GM12878 (cell line): ENCODE measurements around the gene TNFRSF1B. TPM values are rescaled to one million over a fixed set of nuclear protein-coding genes. Genes with fewer than 3 reads are reported as not detected.

Source experiments
- ATF2 ChIP-seq: IDR thresholded peaks from 2 replicates; pipeline ENCODE4 v1.6.1; 2012; ENCODE audit warnings: low read length, inconsistent platforms
- BHLHE40 ChIP-seq, 2 experiments: fragments of 450-650 bp in 1 of 2; IDR thresholded peaks; 2 replicates each; pipeline ENCODE4 v1.6.1; 2011 to 2017; ENCODE audit warnings: low read depth in 2 of 2, borderline replicate concordance in 1 of 2, improper control_type of control experiment in 1 of 2, low read length in 1 of 2, mild to moderate bottlenecking in 1 of 2
- CHD1 ChIP-seq: IDR thresholded peaks from 2 replicates; pipeline ENCODE4 v1.6.1; 2012; ENCODE audit warnings: low read depth, low read length, improper control_type of control experiment
- CUX1 ChIP-seq: IDR thresholded peaks from 2 replicates; pipeline ENCODE4 v1.6.1; 2012; ENCODE audit warnings: improper control_type of control experiment, low read depth, low read length; ENCODE audit not compliant: insufficient replicate concordance
- GABPA ChIP-seq: IDR thresholded peaks from 2 replicates; pipeline ENCODE4 v1.6.1; 2014; ENCODE audit warnings: antibody characterized with exemption, low read depth, mild to moderate bottlenecking, inconsistent platforms
- IKZF1 ChIP-seq: fragments of 450-650 bp; conservative IDR thresholded peaks from 2 replicates; pipeline ENCODE4 v1.6.1; 2017; ENCODE audit warnings: antibody characterized with exemption, mild to moderate bottlenecking
- KAT2A ChIP-seq: conservative IDR thresholded peaks from 2 replicates; pipeline ENCODE4 v1.6.1; 2011; ENCODE audit warnings: low read depth, low read length; ENCODE audit not compliant: control insufficient read depth
- MYB ChIP-seq: fragments of 150-350 bp; IDR thresholded peaks from 2 replicates; pipeline ENCODE4 v1.6.1; 2014; ENCODE audit warnings: mild to moderate bottlenecking, low read depth, low read length, borderline replicate concordance
- NRF1 ChIP-seq: conservative IDR thresholded peaks from 2 replicates; pipeline ENCODE4 v1.6.1; 2011; ENCODE audit warnings: mild to moderate bottlenecking, low read depth, low read length, improper control_type of control experiment
- PBX3 ChIP-seq: IDR thresholded peaks from 2 replicates; pipeline ENCODE4 v1.6.1; 2011; ENCODE audit warnings: mild to moderate bottlenecking, low read depth, low read length, moderate library complexity; ENCODE audit not compliant: insufficient replicate concordance
- RAD51 ChIP-seq: fragments of 450-650 bp; IDR thresholded peaks from 2 replicates; pipeline ENCODE4 v1.6.1; 2016; ENCODE audit warnings: moderate library complexity, mild to moderate bottlenecking, inconsistent platforms
- RELA ChIP-seq: fragments of 450-650 bp; IDR thresholded peaks from 2 replicates; pipeline ENCODE4 v1.8.0; 2014; ENCODE audit warnings: borderline replicate concordance; ENCODE audit not compliant: partially characterized antibody
- SMAD1 ChIP-seq: fragments of 450-650 bp; IDR thresholded peaks from 2 replicates; pipeline ENCODE4 v1.6.1; 2018; ENCODE audit warnings: mild to moderate bottlenecking, low read depth; ENCODE audit not compliant: partially characterized antibody
- SRF ChIP-seq, 2 experiments: IDR thresholded peaks; 2 replicates each; pipeline ENCODE4 v1.6.1; 2011; ENCODE audit warnings: low read depth in 2 of 2, low read length in 2 of 2, mild to moderate bottlenecking in 1 of 2, moderate library complexity in 1 of 2
- STAT1 ChIP-seq: fragments of 450-650 bp; conservative IDR thresholded peaks from 2 replicates; pipeline ENCODE4 v1.6.1; 2014; ENCODE audit warnings: antibody characterized with exemption, mild to moderate bottlenecking
- TAF1 ChIP-seq: IDR thresholded peaks from 2 replicates; pipeline ENCODE4 v1.6.1; 2011; ENCODE audit warnings: mild to moderate bottlenecking, low read depth, low read length, borderline replicate concordance
- ZBTB4 ChIP-seq: fragments of 450-650 bp; formaldehyde crosslinking; IDR thresholded peaks from 2 replicates; pipeline ENCODE4 v1.4.0; 2022; ENCODE audit warnings: mild to moderate bottlenecking, moderate library complexity
- polyA plus RNA-seq, 11 experiments: library from polyadenylated mRNA; depleted of rRNA in 4 of 11; unstranded in 6 of 11; stranded (reverse) in 5 of 11; fragments of >200 nt; fragmentation: Nextera tagmentation in 4 of 11; fragmentation: Illumina TruSeq in 1 of 11; extraction: Ambion mirVana in 4 of 11; extraction: Trizol in 1 of 11; gene quantifications; 1 replicate in 1 of 11; 2 replicates in 10 of 11; pipeline versions ENCODE4 v1.2.1 to v1.2.3, GENCODE V29; 2011 to 2016; ENCODE audit warnings: inconsistent platforms in 2 of 11, missing spikeins in 2 of 11, low read depth in 1 of 11
- total RNA-seq, 4 experiments: library from RNA; depleted of rRNA in 3 of 4; stranded (reverse); fragments of >200 nt in 3 of 4; fragmentation: Illumina TruSeq in 1 of 4; extraction: Trizol in 1 of 4; gene quantifications; 2 replicates each; pipeline versions ENCODE4 v1.2.1 to v1.2.3, GENCODE V29; 2013 to 2021

TNFRSF1B gene
- total and polyA plus RNA-seq, 10 of the 15 experiments (the other 5 are each of a cell fraction or from before 2014, with no cell fraction given), result 10.1 to 87.2 (median 37.3) TPM

GRCh38 chr1:12157366-12158231 is 9.2 kb upstream of the TNFRSF1B start (continued):
- TF ChIP-seq CUX1 (no peak), TAF1 (no peak), RELA (no peak), PBX3 (no peak), MYB (no peak), IKZF1 (peak; percentile 50; the same call in 1 of the 2 replicates), GABPA (no peak), KAT2A (no peak), ZBTB4 (CRISPR knock-in tag) (no peak), SRF (IDR thresholded peaks at IDR 0.05; ENCODE audit: low read depth in 2 of 2, low read length in 2 of 2) (0 out of 4 replicates have a peak, but pooled peaks of 1 of the 2 experiments have one; percentile 22), ATF2 (no peak), NRF1 (no peak), BHLHE40 (IDR thresholded peaks at IDR 0.05; ENCODE audit: borderline replicate concordance in 1 of 2, low read depth in 2 of 2, low read length in 1 of 2) (peak; percentile 51 to 66; a peak in 3 of 4 replicates), STAT1 (no peak), CHD1 (0 out of 2 replicates have a peak, but pooled peaks have one; percentile 46), SMAD1 (no peak), RAD51 (no peak; the same call in 1 of the 2 replicates)
